GM23248 (cell line): ENCODE results near the gene POU3F3. TPM values are rescaled to one million over a fixed set of nuclear protein-coding genes. Genes with fewer than 3 reads are reported as not detected.

ENCODE experiments used
- DNase-seq: peaks from one replicate; pipeline ENCODE4 v3.0.0-alpha.2; 2015
- H2AFZ ChIP-seq: fragments of 200-600 bp; sonication (generic); 2 replicates; pipeline ENCODE4 v1.6.1; 2016; ENCODE audit warnings: antibody characterized with exemption
- H3F3A ChIP-seq: fragments of 200-600 bp; sonication (generic); 2 replicates; pipeline ENCODE4 v1.6.1; 2016; ENCODE audit warnings: mild to moderate bottlenecking, antibody characterized with exemption, mixed run types; ENCODE audit not compliant: insufficient read depth
- H3K27ac ChIP-seq: fragments of 200-600 bp; sonication (generic); 2 replicates; pipeline ENCODE4 v1.5.1; 2016; ENCODE audit warnings: mild to moderate bottlenecking
- H3K27me3 ChIP-seq: fragments of 200-600 bp; sonication (generic); replicated peaks from 2 replicates; pipeline ENCODE4 v1.6.1; 2016; ENCODE audit warnings: mild to moderate bottlenecking; ENCODE audit not compliant: insufficient read depth
- H3K36me3 ChIP-seq: fragments of 200-600 bp; sonication (generic); 2 replicates; pipeline ENCODE4 v1.6.1; 2016; ENCODE audit warnings: low read depth, mild to moderate bottlenecking
- H3K4me1 ChIP-seq: fragments of 200-600 bp; sonication (generic); 2 replicates; pipeline ENCODE4 v1.6.1; 2016; ENCODE audit warnings: mild to moderate bottlenecking; ENCODE audit not compliant: insufficient read depth
- H3K4me2 ChIP-seq: fragments of 200-600 bp; sonication (generic); one replicate; pipeline ENCODE4 v1.6.1; 2016; ENCODE audit warnings: mild to moderate bottlenecking; ENCODE audit not compliant: unreplicated experiment
- H3K4me3 ChIP-seq: fragments of 200-600 bp; sonication (generic); 2 replicates; pipeline ENCODE4 v1.5.1; 2016; ENCODE audit warnings: mild to moderate bottlenecking
- H3K79me2 ChIP-seq: fragments of 200-600 bp; sonication (generic); 2 replicates; pipeline ENCODE4 v1.6.1; 2016; ENCODE audit warnings: mild to moderate bottlenecking; ENCODE audit not compliant: insufficient read depth
- H3K9ac ChIP-seq: fragments of 200-600 bp; sonication (generic); 2 replicates; pipeline ENCODE4 v1.6.1; 2016; ENCODE audit warnings: mild to moderate bottlenecking
- H3K9me2 ChIP-seq: fragments of 200-600 bp; sonication (generic); 2 replicates; pipeline ENCODE4 v1.6.1; 2016; ENCODE audit warnings: mixed run types, mild to moderate bottlenecking, moderate library complexity; ENCODE audit not compliant: insufficient read depth
- H3K9me3 ChIP-seq: fragments of 200-600 bp; sonication (generic); one replicate; pipeline ENCODE4 v1.6.1; 2017; ENCODE audit warnings: low read depth
- H4K20me1 ChIP-seq: fragments of 200-600 bp; sonication (generic); 2 replicates; pipeline ENCODE4 v1.6.0; 2016; ENCODE audit not compliant: insufficient read depth
- EZH2 ChIP-seq: fragments of 200-600 bp; sonication (generic); IDR thresholded peaks from 2 replicates; pipeline ENCODE4 v1.6.1; 2018; ENCODE audit warnings: antibody characterized with exemption, mild to moderate bottlenecking; ENCODE audit not compliant: insufficient read depth, poor library complexity, severe bottlenecking
- EZH2phosphoT487 ChIP-seq: fragments of 200-600 bp; sonication (generic); IDR thresholded peaks from 2 replicates; pipeline ENCODE4 v1.6.1; 2018; ENCODE audit warnings: antibody characterized with exemption, moderate library complexity, mild to moderate bottlenecking, low read depth; ENCODE audit not compliant: insufficient read depth
- WGBS, 2 experiments: methylation state at CpG; one replicate each; pipeline ENCODE4 v1.1.6; 2015 to 2017; ENCODE audit warnings: low lambda C conversion rate in 2 of 2, low coverage in 1 of 2; ENCODE audit errors: missing lambda C conversion rate in 2 of 2; 5-methylcytosine and 5-hydroxymethylcytosine counted together
- in situ Hi-C: fragments of 300-500 bp; cut with MboI; formaldehyde crosslinking; loops from 2 replicates; pipeline ENCODE4 v1.15.0; 2020
- polyA plus RNA-seq: library from polyadenylated mRNA; unstranded; fragments of >200 nt; fragmentation: Nextera tagmentation; extraction: Ambion mirVana; gene quantifications from 2 replicates; pipeline ENCODE4 v1.2.1, GENCODE V29; 2016
- total RNA-seq: library from RNA; depleted of rRNA; stranded (reverse); fragments of >200 nt; shearing (Covaris generic); gene quantifications from 2 replicates; pipeline ENCODE4 v1.2.3, GENCODE V29; 2014

POU3F3 gene
- total and polyA plus RNA-seq, 2 experiments from 2014 or later = not detected

DNA sequence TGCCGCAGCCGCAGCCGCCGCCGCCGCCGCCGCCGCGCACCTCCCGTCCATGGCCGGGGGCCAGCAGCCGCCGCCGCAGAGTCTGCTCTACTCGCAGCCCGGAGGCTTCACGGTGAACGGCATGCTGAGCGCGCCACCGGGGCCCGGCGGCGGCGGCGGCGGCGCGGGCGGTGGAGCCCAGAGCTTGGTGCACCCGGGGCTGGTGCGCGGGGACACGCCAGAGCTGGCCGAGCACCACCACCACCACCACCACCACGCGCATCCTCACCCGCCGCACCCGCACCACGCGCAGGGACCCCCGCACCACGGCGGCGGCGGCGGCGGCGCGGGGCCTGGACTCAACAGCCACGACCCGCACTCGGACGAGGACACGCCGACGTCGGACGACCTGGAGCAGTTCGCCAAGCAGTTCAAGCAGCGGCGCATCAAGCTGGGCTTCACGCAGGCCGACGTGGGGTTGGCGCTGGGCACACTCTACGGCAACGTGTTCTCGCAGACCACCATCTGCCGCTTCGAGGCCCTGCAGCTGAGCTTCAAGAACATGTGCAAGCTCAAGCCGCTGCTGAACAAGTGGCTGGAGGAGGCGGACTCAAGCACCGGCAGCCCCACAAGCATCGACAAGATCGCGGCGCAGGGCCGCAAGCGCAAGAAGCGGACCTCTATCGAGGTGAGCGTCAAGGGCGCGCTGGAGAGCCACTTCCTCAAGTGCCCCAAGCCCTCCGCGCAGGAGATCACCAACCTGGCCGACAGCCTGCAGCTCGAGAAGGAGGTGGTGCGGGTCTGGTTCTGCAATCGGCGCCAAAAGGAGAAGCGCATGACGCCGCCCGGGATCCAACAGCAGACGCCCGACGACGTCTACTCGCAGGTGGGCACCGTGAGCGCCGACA is 2.4 kb downstream of the POU3F3 start:
- Histone ChIP-seq H3K27me3 (peaks cover 38% of the 10 kb centered on the region), H3K4me1 (no peaks in the 10 kb centered on the region), H3K4me3 (no peak overlapping the region), H3K9me3 (no peaks in the 10 kb centered on the region), H2AFZ (no peak overlapping the region), H3F3A (no peaks in the 10 kb centered on the region), H3K36me3 (no peaks in the 10 kb centered on the region), H3K27ac (no peak overlapping the region), H4K20me1 (no peaks in the 10 kb centered on the region), H3K9ac (no peak overlapping the region), H3K79me2 (no peaks in the 10 kb centered on the region), H3K4me2 (no peak overlapping the region), H3K9me2 (no peaks in the 10 kb centered on the region)
- no peak for DNase-seq
- in situ Hi-C loops = loop anchor here (25.0 kb wide), 1 partner anchor 1694 kb away; no protein-coding TSS in a partner anchor
- 60 to 69% methylated on average over 44 to 65 of the region's 106 CpGs for WGBS, 2 experiments
- TF ChIP-seq EZH2phosphoT487 (no peak), EZH2 (no peak)

DNA sequence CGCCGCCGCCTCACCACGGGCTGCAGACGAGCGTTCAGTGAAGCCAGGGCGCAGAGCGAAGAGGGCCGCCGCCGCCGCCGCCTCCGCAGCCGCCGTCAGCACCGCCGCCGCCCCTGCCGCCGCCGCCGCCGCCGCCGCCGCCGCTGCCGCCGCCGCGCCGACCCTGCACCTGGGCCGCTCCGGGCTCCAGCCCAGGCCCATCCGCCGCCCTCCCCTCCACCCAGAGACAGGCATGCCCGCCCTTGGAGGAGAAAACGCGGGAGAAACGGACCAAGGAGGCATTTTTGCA is 3.0 kb downstream of the POU3F3 start:
- no peaks in the 10 kb centered on the region for H3K36me3 ChIP-seq
- H3K9ac ChIP-seq = no peak overlapping the region
- peaks cover 38% of the 10 kb centered on the region for H3K27me3 ChIP-seq
- H3F3A ChIP-seq = no peaks in the 10 kb centered on the region
- H3K27ac ChIP-seq = no peak overlapping the region
- in situ Hi-C loops = loop anchor here (25.0 kb wide), 1 partner anchor 1695 kb away; no protein-coding TSS in a partner anchor
- 89% methylated on average over 6 to 41 of the region's 41 CpGs for WGBS, 2 experiments
- H3K4me2 ChIP-seq = no peak overlapping the region
- H3K4me3 ChIP-seq = no peak overlapping the region
- H2AFZ ChIP-seq = no peak overlapping the region
- no peaks in the 10 kb centered on the region for H3K4me1 ChIP-seq
- DNase-seq = no peak
- no peaks in the 10 kb centered on the region for H4K20me1 ChIP-seq
- H3K9me3 ChIP-seq = no peaks in the 10 kb centered on the region
- TF ChIP-seq EZH2phosphoT487 = no peak
- no peak for TF ChIP-seq EZH2
- no peaks in the 10 kb centered on the region for H3K79me2 ChIP-seq
- H3K9me2 ChIP-seq = no peaks in the 10 kb centered on the region

DNA sequence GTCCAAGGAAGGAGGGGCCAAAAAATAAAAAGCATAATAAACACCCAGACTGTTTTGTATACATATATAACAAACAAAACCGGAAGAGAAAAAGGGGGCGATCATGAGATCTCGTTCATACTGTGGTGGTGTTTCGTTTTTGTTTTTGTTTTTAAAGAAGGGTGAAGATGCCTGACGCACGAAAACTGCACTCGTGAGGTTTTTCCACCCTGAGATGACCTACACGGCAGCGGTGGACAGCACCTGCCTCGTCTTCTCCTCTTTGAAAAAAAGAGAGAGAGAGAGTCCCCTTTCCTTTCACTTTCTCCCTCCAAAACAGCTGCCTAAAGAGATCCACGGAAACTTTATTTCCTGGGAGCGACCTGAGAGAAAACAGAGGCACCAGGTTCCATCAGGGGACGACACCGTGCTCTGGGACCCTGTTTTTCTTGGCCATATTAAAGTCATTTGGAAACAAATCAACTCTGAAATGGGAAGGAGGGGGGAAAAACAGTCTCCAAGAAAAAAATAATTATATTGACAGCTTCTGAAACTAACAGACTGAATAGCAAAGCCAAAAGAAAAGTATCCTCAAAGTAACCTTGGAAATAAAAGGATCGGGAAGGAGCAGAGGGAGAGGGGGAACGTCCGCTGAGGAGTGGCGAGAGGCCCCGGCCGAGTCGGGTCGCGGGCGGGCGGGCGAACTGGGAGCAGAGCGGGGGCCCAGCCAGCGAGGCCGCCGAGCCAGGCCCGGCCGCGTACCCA is 3.5 kb downstream of the POU3F3 start:
- no peaks in the 10 kb centered on the region for H4K20me1 ChIP-seq
- 93 to 94% methylated on average over 29 to 33 of the region's 33 CpGs for WGBS, 2 experiments
- H3K4me2 ChIP-seq = no peak overlapping the region
- no peak overlapping the region for H3K4me3 ChIP-seq
- H3K36me3 ChIP-seq = no peaks in the 10 kb centered on the region
- peaks cover 36% of the 10 kb centered on the region for H3K27me3 ChIP-seq
- H3K27ac ChIP-seq = no peak overlapping the region
- no peak overlapping the region for H3K9ac ChIP-seq
- H3K4me1 ChIP-seq = no peaks in the 10 kb centered on the region
- H3K9me3 ChIP-seq = no peaks in the 10 kb centered on the region
- H3K9me2 ChIP-seq = no peaks in the 10 kb centered on the region
- in situ Hi-C loops = loop anchor here (25.0 kb wide), 1 partner anchor 1695 kb away; no protein-coding TSS in a partner anchor
- no peaks in the 10 kb centered on the region for H3K79me2 ChIP-seq
- DNase-seq = no peak
- TF ChIP-seq EZH2 (no peak), EZH2phosphoT487 (no peak)
- no peak overlapping the region for H2AFZ ChIP-seq
- no peaks in the 10 kb centered on the region for H3F3A ChIP-seq

DNA sequence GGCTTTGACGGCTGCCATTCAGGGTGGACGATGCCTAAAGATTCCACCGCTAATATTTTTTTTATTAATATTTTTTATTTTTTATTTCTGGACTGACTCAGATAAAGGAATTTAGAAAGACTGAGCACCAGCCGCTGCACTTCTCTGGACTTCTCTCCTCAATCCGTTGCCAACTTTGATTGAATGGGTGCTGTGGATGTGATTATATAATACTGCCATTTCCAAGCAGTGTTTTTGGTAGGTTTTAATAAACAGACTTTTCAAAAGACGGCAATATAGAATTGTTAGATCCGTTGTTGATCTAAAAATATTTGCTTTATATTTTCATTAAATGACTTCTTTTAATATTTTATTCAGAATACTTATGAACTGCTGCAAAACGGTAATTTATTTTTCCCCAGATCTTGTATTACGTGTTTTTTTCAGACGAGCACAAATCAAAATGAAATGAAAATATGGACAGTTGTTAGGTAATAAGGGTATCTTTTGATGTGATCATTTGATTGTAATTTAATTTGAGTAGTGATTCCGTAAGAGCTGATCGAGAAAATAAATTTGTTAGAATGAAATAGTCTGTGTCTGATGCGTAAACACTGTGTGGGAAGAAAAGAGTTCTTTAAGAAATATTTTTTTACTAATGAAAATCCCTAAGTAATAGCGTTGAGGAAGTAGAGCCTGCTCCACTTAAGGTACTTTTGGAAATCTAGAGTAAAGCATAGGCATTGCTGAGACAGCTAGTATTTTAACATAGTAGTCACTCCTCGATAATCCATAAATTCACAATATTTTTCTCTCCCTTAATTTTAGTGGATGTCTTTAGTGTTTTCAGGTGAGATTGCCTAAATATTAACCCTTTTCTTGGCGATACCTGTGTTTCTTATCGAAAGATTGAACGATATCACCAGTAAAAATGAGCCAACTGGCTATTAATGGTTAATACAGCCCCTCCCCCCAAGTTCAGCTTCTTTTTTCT is 4.4 kb downstream of the POU3F3 start:
- no peaks in the 10 kb centered on the region for H3F3A ChIP-seq
- in situ Hi-C loops = loop anchor here (25.0 kb wide), 1 partner anchor 1696 kb away; no protein-coding TSS in a partner anchor

More for the DNA sequence above, 4.4 kb downstream of the POU3F3 start:
- no peaks in the 10 kb centered on the region for H3K36me3 ChIP-seq
- no peak overlapping the region for H3K4me2 ChIP-seq
- no peak overlapping the region for H3K27ac ChIP-seq
- 84 to 86% methylated on average over 18 of the region's 18 CpGs for WGBS, 2 experiments
- no peaks in the 10 kb centered on the region for H3K9me2 ChIP-seq
- no peaks in the 10 kb centered on the region for H4K20me1 ChIP-seq
- no peaks in the 10 kb centered on the region for H3K9me3 ChIP-seq
- H3K79me2 ChIP-seq = no peaks in the 10 kb centered on the region
- peaks cover 33% of the 10 kb centered on the region for H3K27me3 ChIP-seq
- no peak overlapping the region for H3K4me3 ChIP-seq
- no peak overlapping the region for H2AFZ ChIP-seq
- no peak overlapping the region for H3K9ac ChIP-seq
- no peak for DNase-seq
- no peaks in the 10 kb centered on the region for H3K4me1 ChIP-seq
- no peak for TF ChIP-seq EZH2
- TF ChIP-seq EZH2phosphoT487 = no peak
